Measurements from ENCODE around the gene CDK18. TPM values are rescaled to one million over a fixed set of nuclear protein-coding genes. Genes with fewer than 3 reads are reported as not detected.

The CDK18 gene
- total and polyA plus RNA-seq, 12 donors, result 41.4 to 199 (median 159) TPM

GRCh38 chr1:205521686-205522085, 17.2 kb downstream of the CDK18 start:
- H3K9me3 ChIP-seq, result no peaks in the 10 kb centered on the region
- DNase-seq (no peak), ATAC-seq (no peak)
- intact Hi-C loops (cut with DNase I), result no loop called here
- H3K36me3 ChIP-seq, result peaks cover 0 to 32% (median 0%) of the 10 kb centered on the region in 9 donors
- H3K27ac ChIP-seq, result peak overlapping the region in 1 of 10 donors; percentile 94
- no peak overlapping the region for H3K4me3 ChIP-seq
- no peaks in the 10 kb centered on the region for H3K27me3 ChIP-seq
- TF ChIP-seq, protein P1, sequence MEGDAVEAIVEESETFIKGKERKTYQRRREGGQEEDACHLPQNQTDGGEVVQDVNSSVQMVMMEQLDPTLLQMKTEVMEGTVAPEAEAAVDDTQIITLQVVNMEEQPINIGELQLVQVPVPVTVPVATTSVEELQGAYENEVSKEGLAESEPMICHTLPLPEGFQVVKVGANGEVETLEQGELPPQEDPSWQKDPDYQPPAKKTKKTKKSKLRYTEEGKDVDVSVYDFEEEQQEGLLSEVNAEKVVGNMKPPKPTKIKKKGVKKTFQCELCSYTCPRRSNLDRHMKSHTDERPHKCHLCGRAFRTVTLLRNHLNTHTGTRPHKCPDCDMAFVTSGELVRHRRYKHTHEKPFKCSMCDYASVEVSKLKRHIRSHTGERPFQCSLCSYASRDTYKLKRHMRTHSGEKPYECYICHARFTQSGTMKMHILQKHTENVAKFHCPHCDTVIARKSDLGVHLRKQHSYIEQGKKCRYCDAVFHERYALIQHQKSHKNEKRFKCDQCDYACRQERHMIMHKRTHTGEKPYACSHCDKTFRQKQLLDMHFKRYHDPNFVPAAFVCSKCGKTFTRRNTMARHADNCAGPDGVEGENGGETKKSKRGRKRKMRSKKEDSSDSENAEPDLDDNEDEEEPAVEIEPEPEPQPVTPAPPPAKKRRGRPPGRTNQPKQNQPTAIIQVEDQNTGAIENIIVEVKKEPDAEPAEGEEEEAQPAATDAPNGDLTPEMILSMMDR (IDR thresholded peaks at IDR 0.05), result no peak
- 89 to 94% methylated on average over 7 of the region's 7 CpGs for WGBS, 2 donors
- peaks cover 24 to 99% (median 77%) of the 10 kb centered on the region in 9 donors for H3K4me1 ChIP-seq

DNA sequence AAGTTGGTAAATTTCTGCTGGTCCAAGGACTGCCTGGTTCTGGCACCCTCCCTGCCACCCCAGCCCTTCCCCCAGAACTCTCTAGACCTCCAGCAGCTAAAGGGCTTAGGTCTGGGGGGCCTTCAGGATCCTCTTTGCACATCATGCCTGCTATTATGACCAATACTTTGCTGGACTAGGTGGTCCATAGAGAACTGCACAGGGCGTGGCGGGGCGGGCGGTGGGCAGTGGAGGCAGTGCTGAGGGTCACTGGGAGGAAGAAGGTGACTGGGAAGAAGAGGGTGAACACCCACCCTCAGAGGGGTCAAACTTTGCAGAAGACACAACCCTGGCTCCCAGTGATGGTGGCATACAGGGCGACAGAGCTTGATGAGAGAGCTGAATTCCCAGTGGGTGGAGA, 18.2 kb downstream of the CDK18 start:
- no peak overlapping the region for H3K4me3 ChIP-seq
- H3K9me3 ChIP-seq, result no peaks in the 10 kb centered on the region
- WGBS, 2 donors, result 93 to 97% methylated on average over 5 of the region's 5 CpGs
- peak overlapping the region in 1 of 10 donors; percentile 15 for H3K27ac ChIP-seq
- ATAC-seq (no peak), DNase-seq (no peak)
- no peaks in the 10 kb centered on the region for H3K27me3 ChIP-seq
- H3K4me1 ChIP-seq, result peaks cover 21 to 92% (median 67%) of the 10 kb centered on the region in 9 donors
- TF ChIP-seq, protein P1 (IDR thresholded peaks at IDR 0.05), result no peak
- intact Hi-C loops (cut with DNase I), result no loop called here
- peaks cover 0 to 32% (median 0%) of the 10 kb centered on the region in 9 donors for H3K36me3 ChIP-seq

- no peak overlapping the region for H3K4me3 ChIP-seq
- DNase-seq (no peak), ATAC-seq (no peak)
- 73 to 84% methylated on average over 16 of the region's 16 CpGs for WGBS, 2 donors
- TF ChIP-seq, protein P1 (IDR thresholded peaks at IDR 0.05), result no peak
- peaks cover 0 to 35% (median 0%) of the 10 kb centered on the region in 9 donors for H3K36me3 ChIP-seq
- no peaks in the 10 kb centered on the region for H3K27me3 ChIP-seq
- H3K9me3 ChIP-seq, result no peaks in the 10 kb centered on the region
- intact Hi-C loops (cut with DNase I), result no loop called here
- peaks cover 21 to 85% (median 64%) of the 10 kb centered on the region in 9 donors for H3K4me1 ChIP-seq
- peak overlapping the region in 1 of 10 donors; percentile 15 for H3K27ac ChIP-seq
Observed at GRCh38 chr1:205523261-205523890, 18.9 kb downstream of the CDK18 start.

- no peaks in the 10 kb centered on the region for H3K9me3 ChIP-seq
- H3K27ac ChIP-seq, result peak overlapping the region in 1 of 10 donors; percentile 55
- no peak overlapping the region for H3K4me3 ChIP-seq
- peaks cover 21 to 85% (median 59%) of the 10 kb centered on the region in 9 donors for H3K4me1 ChIP-seq
- intact Hi-C loops (cut with DNase I), result loop anchor here (1.0 to 2.0 kb wide), 4 partner anchors 35 to 37 kb away; no protein-coding TSS in a partner anchor
- peak; percentile 35 to 71 (median 50) for ATAC-seq
- peak; percentile 80 to 84 for DNase-seq
- H3K27me3 ChIP-seq, result no peaks in the 10 kb centered on the region
- TF ChIP-seq, protein P1 (IDR thresholded peaks at IDR 0.05), result peak; percentile 56 to 88 (median 83)
- WGBS, 2 donors, result 50 to 56% methylated on average over 16 of the region's 16 CpGs
- peaks cover 0 to 37% (median 0%) of the 10 kb centered on the region in 9 donors for H3K36me3 ChIP-seq
Observed at GRCh38 chr1:205523891-205524793, 19.7 kb downstream of the CDK18 start.
